HCT116 (cell line): ENCODE results near the gene ARRDC5. TPM values are rescaled to one million over a fixed set of nuclear protein-coding genes. Genes with fewer than 3 reads are reported as not detected.

ENCODE experiments used
- ATAC-seq: fragments of 200-7000 bp; cut with Tn5 transposase; 2 replicates; pipeline ENCODE4 v1.9.1; 2020; ENCODE audit warnings: mild to moderate bottlenecking, moderate library complexity
- BruUV-seq: library from RNA; stranded (reverse); fragments of 400-500 nt; replicated peaks from 2 replicates; lab custom pipeline; 2021; lab: Mats Ljungman, UMichigan
- CTCF ChIA-PET: fragments of 300-600 bp; sonication (Branson Sonifier 250); formaldehyde crosslinking; loops from one replicate; lab custom pipeline; 2021; ENCODE audit warnings: antibody characterized with exemption; lab: Charles Lee
- POLR2A ChIA-PET: fragments of 300-600, 350-600 bp; sonication (Branson Sonifier 250); formaldehyde crosslinking; loops from one replicate; lab custom pipeline; 2021; ENCODE audit warnings: antibody characterized with exemption; lab: Charles Lee
- RAD21 ChIA-PET, 2 experiments: fragments of 300-600 bp; sonication (Branson Sonifier 250); formaldehyde crosslinking; loops; one replicate each; lab custom pipeline; 2023; ENCODE audit warnings: low total read pairs in 2 of 2; ENCODE audit not compliant: uncharacterized antibody in 2 of 2, unreplicated experiment in 2 of 2, low non-redundant PET in 1 of 2; lab: Charles Lee
- DNase-seq: peaks from one replicate; pipeline ENCODE4 v3.0.0-alpha.2; 2010; ENCODE audit warnings: low read depth, low spot score
- H2AFZ ChIP-seq: fragments of 200-600 bp; shearing (Covaris generic), sonication (generic); 2 replicates; pipeline ENCODE4 v1.6.1; 2017; ENCODE audit warnings: low read depth, mixed run types, mixed read lengths, antibody characterized with exemption, low read length; ENCODE audit not compliant: poor library complexity, severe bottlenecking
- H3K27ac ChIP-seq: 2 replicates; pipeline ENCODE4 v1.5.1; 2012; ENCODE audit warnings: low read depth, low read length
- H3K27me3 ChIP-seq: fragments of 200-600 bp; sonication (generic); 2 replicates; pipeline ENCODE4 v1.6.1; 2016; ENCODE audit warnings: mixed run types, low read length, mixed read lengths; ENCODE audit not compliant: insufficient read depth
- H3K36me3 ChIP-seq, 2 experiments: fragments of 200-500 bp in 1 of 2; fragments of 200-600 bp in 1 of 2; sonication (Bioruptor generic) in 1 of 2; sonication (generic) in 1 of 2; 2 replicates each; pipeline versions ENCODE4 v1.5.1 to v1.6.1; 2014 to 2016; ENCODE audit warnings: low read length in 2 of 2, inconsistent platforms in 1 of 2, mixed read lengths in 1 of 2, mixed run types in 1 of 2; ENCODE audit not compliant: insufficient read depth in 2 of 2, control insufficient read depth in 1 of 2
- H3K4me1 ChIP-seq, 2 experiments: fragments of 200-600 bp in 1 of 2; sonication (generic) in 1 of 2; 2 replicates each; pipeline versions ENCODE4 v1.5.1 to v1.6.1; 2012 to 2017; ENCODE audit warnings: low read length in 2 of 2, inconsistent platforms in 1 of 2, mild to moderate bottlenecking in 1 of 2, mixed read lengths in 1 of 2, mixed run types in 1 of 2, moderate library complexity in 1 of 2; ENCODE audit not compliant: insufficient read depth in 2 of 2, control insufficient read depth in 1 of 2
- H3K4me2 ChIP-seq: fragments of 200-600 bp; sonication (generic); 2 replicates; pipeline ENCODE4 v1.6.1; 2017; ENCODE audit warnings: mixed run types, low read length, mixed read lengths
- H3K4me3 ChIP-seq, 2 experiments: fragments of 200-600 bp in 1 of 2; sonication (generic) in 1 of 2; replicated peaks in 1 of 2; 2 replicates each; pipeline ENCODE4 v1.5.1; 2011 to 2016; ENCODE audit warnings: low read length in 2 of 2, control low read depth in 1 of 2, low read depth in 1 of 2, mild to moderate bottlenecking in 1 of 2, mixed read lengths in 1 of 2, mixed run types in 1 of 2
- H3K79me2 ChIP-seq: fragments of 200-600 bp; sonication (generic); 2 replicates; pipeline ENCODE4 v1.6.1; 2017; ENCODE audit warnings: mild to moderate bottlenecking, mixed run types, low read length, moderate library complexity, mixed read lengths; ENCODE audit not compliant: insufficient read depth
- H3K9ac ChIP-seq: fragments of 200-600 bp; sonication (generic); 2 replicates; pipeline ENCODE4 v1.6.1; 2016; ENCODE audit warnings: low read length, mixed read lengths
- H3K9me2 ChIP-seq: fragments of 200-600 bp; sonication (generic), shearing (Covaris generic); 2 replicates; pipeline ENCODE4 v1.6.1; 2017; ENCODE audit warnings: mixed run types, mild to moderate bottlenecking, moderate library complexity; ENCODE audit not compliant: insufficient read depth
- H3K9me3 ChIP-seq, 2 experiments: fragments of 200-500 bp in 1 of 2; fragments of 200-600 bp in 1 of 2; sonication (Bioruptor generic) in 1 of 2; sonication (generic) in 1 of 2; 2 replicates each; pipeline ENCODE4 v1.6.1; 2014 to 2017; ENCODE audit warnings: low read length in 2 of 2, mixed read lengths in 2 of 2, inconsistent platforms in 1 of 2, low read depth in 1 of 2, mild to moderate bottlenecking in 1 of 2, mixed run types in 1 of 2, moderate library complexity in 1 of 2; ENCODE audit not compliant: control insufficient read depth in 1 of 2, insufficient read depth in 1 of 2
- H4K20me1 ChIP-seq: fragments of 200-600 bp; sonication (generic), shearing (Covaris generic); 2 replicates; pipeline ENCODE4 v1.6.1; 2017; ENCODE audit warnings: mixed run types, mild to moderate bottlenecking, moderate library complexity; ENCODE audit not compliant: insufficient read depth
- CBX3 ChIP-seq: IDR thresholded peaks from 2 replicates; pipeline ENCODE4 v1.6.1; 2012; ENCODE audit warnings: low read depth
- CEBPB ChIP-seq: IDR thresholded peaks from 2 replicates; pipeline ENCODE4 v1.6.1; 2012; ENCODE audit warnings: low read depth
- EGR1 ChIP-seq: IDR thresholded peaks from 2 replicates; pipeline ENCODE4 v1.6.1; 2012; ENCODE audit warnings: low read depth
- FOSL1 ChIP-seq: IDR thresholded peaks from 2 replicates; pipeline ENCODE4 v1.6.1; 2012; ENCODE audit warnings: low read depth
- JUND ChIP-seq: IDR thresholded peaks from 2 replicates; pipeline ENCODE4 v1.6.1; 2012
- MAX ChIP-seq: IDR thresholded peaks from 2 replicates; pipeline ENCODE4 v1.6.1; 2012
- POLR2A ChIP-seq: IDR thresholded peaks from 2 replicates; pipeline ENCODE4 v1.7.0; 2011; ENCODE audit warnings: borderline replicate concordance; ENCODE audit not compliant: insufficient read depth, insufficient read length; ENCODE audit errors: extremely low read depth
- POLR2AphosphoS5 ChIP-seq: IDR thresholded peaks from 2 replicates; pipeline ENCODE4 v1.6.1; 2011; ENCODE audit warnings: mild to moderate bottlenecking, low read depth, low read length, moderate library complexity
- SIN3A ChIP-seq: IDR thresholded peaks from 2 replicates; pipeline ENCODE4 v1.6.1; 2012; ENCODE audit warnings: low read depth
- SP1 ChIP-seq: IDR thresholded peaks from 2 replicates; pipeline ENCODE4 v1.6.1; 2012; ENCODE audit warnings: low read depth
- SRF ChIP-seq: IDR thresholded peaks from 2 replicates; pipeline ENCODE4 v1.6.1; 2012; ENCODE audit warnings: low read depth
- TCF7L2 ChIP-seq: IDR thresholded peaks from 2 replicates; pipeline ENCODE4 v1.7.0; 2011; ENCODE audit warnings: borderline replicate concordance, inconsistent platforms; ENCODE audit not compliant: insufficient read depth, insufficient read length; ENCODE audit errors: extremely low read depth
- YY1 ChIP-seq: IDR thresholded peaks from 2 replicates; pipeline ENCODE4 v1.6.1; 2011; ENCODE audit warnings: low read length, low read depth, moderate library complexity, mild to moderate bottlenecking; ENCODE audit not compliant: insufficient replicate concordance; ENCODE audit errors: extremely low read depth
- intact Hi-C: fragments of 100-400 bp; cut with micrococcal nuclease; formaldehyde crosslinking; loops from 2 replicates; pipeline ENCODE4 v1.10.0; 2022
- total RNA-seq: library from RNA; stranded (reverse); gene quantifications from one replicate; pipeline ENCODE4 v1.2.1, GENCODE V29; 2021; ENCODE audit not compliant: unreplicated experiment
- TF ChIP-seq, protein P1 (sequence below), 3 experiments: fragments of 200-600 bp in 1 of 3; sonication (generic) in 1 of 3; IDR thresholded peaks in 2 of 3; conservative IDR thresholded peaks in 1 of 3; 2 replicates each; pipeline ENCODE4 v1.5.1; 2012 to 2017; ENCODE audit warnings: low read depth in 2 of 3, low read length in 2 of 3, antibody characterized with exemption in 1 of 3, borderline replicate concordance in 1 of 3, control low read depth in 1 of 3, mild to moderate bottlenecking in 1 of 3, mixed read lengths in 1 of 3, mixed run types in 1 of 3, moderate library complexity in 1 of 3; ENCODE audit not compliant: insufficient read depth in 1 of 3

ARRDC5 gene
- total RNA-seq, 1 experiment from 2014 or later = not detected

- Histone ChIP-seq H4K20me1 (no peaks in the 10 kb centered on the region; the same call in 1 of the 2 replicates), H2AFZ (no peak within 1 kb of the TSS), H3K27me3 (no peaks in the 10 kb centered on the region), H3K79me2 (peaks cover 46% of the 10 kb centered on the region), H3K36me3 (peaks cover 0 to 11% of the 10 kb centered on the region in 2 experiments; a peak in 2 of 4 replicates), H3K27ac (peak within 1 kb of the TSS; percentile 95), H3K4me1 (peaks cover 49 to 76% of the 10 kb centered on the region in 2 experiments), H3K9me3 (no peaks in the 10 kb centered on the region), H3K9ac (peak within 1 kb of the TSS; percentile 94)
- intact Hi-C loops = no loop called here
- DNase-seq = peak; percentile 88
- POLR2A ChIA-PET = interaction anchor here (0.6 to 5.7 kb wide), 15 partner anchors 11 to 568 kb away, joined by 3 to 54 read pairs (median 3); partner anchors contain the start of genes HDGFL2 and KDM4B
- TF ChIP-seq TCF7L2 = peak; percentile 37
- TF ChIP-seq EGR1 = peak; percentile 89
- TF ChIP-seq SRF = no peak
- TF ChIP-seq YY1 = peak; percentile 10
- TF ChIP-seq SP1 = peak; percentile 93
- TF ChIP-seq POLR2A = no peak
- TF ChIP-seq, protein P1, sequence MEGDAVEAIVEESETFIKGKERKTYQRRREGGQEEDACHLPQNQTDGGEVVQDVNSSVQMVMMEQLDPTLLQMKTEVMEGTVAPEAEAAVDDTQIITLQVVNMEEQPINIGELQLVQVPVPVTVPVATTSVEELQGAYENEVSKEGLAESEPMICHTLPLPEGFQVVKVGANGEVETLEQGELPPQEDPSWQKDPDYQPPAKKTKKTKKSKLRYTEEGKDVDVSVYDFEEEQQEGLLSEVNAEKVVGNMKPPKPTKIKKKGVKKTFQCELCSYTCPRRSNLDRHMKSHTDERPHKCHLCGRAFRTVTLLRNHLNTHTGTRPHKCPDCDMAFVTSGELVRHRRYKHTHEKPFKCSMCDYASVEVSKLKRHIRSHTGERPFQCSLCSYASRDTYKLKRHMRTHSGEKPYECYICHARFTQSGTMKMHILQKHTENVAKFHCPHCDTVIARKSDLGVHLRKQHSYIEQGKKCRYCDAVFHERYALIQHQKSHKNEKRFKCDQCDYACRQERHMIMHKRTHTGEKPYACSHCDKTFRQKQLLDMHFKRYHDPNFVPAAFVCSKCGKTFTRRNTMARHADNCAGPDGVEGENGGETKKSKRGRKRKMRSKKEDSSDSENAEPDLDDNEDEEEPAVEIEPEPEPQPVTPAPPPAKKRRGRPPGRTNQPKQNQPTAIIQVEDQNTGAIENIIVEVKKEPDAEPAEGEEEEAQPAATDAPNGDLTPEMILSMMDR (IDR thresholded peaks at IDR 0.05 in 2 of 3, conservative IDR thresholded peaks at IDR 0.05 in 1 of 3; ENCODE audit: borderline replicate concordance in 1 of 3, insufficient read depth in 1 of 3, low read depth in 2 of 3, low read length in 2 of 3) = no peak
- TF ChIP-seq CEBPB = no peak
- peak; percentile 43; the same call in 1 of the 2 replicates for TF ChIP-seq SIN3A
- no peak for TF ChIP-seq JUND
- TF ChIP-seq MAX = peak; percentile 57
- peak; percentile 56; the same call in 1 of the 2 replicates for TF ChIP-seq CBX3
- TF ChIP-seq POLR2AphosphoS5 = peak; percentile 89
- TF ChIP-seq FOSL1 = no peak
- TF ChIP-seq, all 23 proteins: peak for 8
- peak; percentile 72 for ATAC-seq
- H3K4me2 ChIP-seq = peak within 1 kb of the TSS; percentile 85
- peak within 1 kb of the TSS; percentile 94 to 96 for H3K4me3 ChIP-seq
- CTCF ChIA-PET = interaction anchor here (1.0 to 8.1 kb wide), 6 partner anchors 15 to 163 kb away, joined by 3 to 32 read pairs (median 4); partner anchors contain the start of gene FEM1A
- no TSS peak for BruUV-seq
- RAD21 ChIA-PET = interaction anchor here (0.7 to 1.8 kb wide), 5 partner anchors 44 to 291 kb away, joined by 4 to 5 read pairs (median 4); no protein-coding TSS in a partner anchor
- H3K9me2 ChIP-seq = no peaks in the 10 kb centered on the region
Observed at GRCh38 chr19:4867534-4868285, 35.0 kb downstream of the ARRDC5 start, which contains the start of gene PLIN3. PLIN3 (minus strand) TSS chr19:4867667; CDS start chr19:4861394, 6,273 bp downstream.
